PC-9 (cell line): ENCODE measurements around the gene NUP188.

Source experiments
- CTCF ChIP-seq: fragments of 200-600 bp; sonication (generic); conservative IDR thresholded peaks from 2 replicates; pipeline ENCODE4 v1.6.1; 2017; ENCODE audit warnings: mixed run types, antibody characterized with exemption, mild to moderate bottlenecking, moderate library complexity
- EZH2 ChIP-seq: fragments of 200-600 bp; sonication (generic); IDR thresholded peaks from 2 replicates; pipeline ENCODE4 v1.8.0; 2017; ENCODE audit warnings: antibody characterized with exemption, low read depth

- TF ChIP-seq CTCF (no peak), EZH2 (no peak)
Measured at GRCh38 chr9:128910906-128911305, 36.6 kb upstream of the NUP188 start.
